HG02884 (cell line): ENCODE measurements around the gene DPY19L2.
"Not testable (repeated sequence)": the region's sequence is repeated elsewhere in the genome, so short reads cannot be mapped to it uniquely, and the experiment has no call there.

ENCODE experiments used
- ATAC-seq: cut with Tn5 transposase; IDR thresholded peaks from one replicate; pipeline ENCODE4 v1.9.1; 2021; ENCODE audit warnings: mild to moderate bottlenecking, moderate library complexity; ENCODE audit not compliant: unreplicated experiment

Gene DPY19L2

GRCh38 chr12:63668800-63669365 is 590 bp upstream of the DPY19L2 start:
- not testable (repeated sequence) for ATAC-seq

GRCh38 chr12:63663005-63663404 is 5.3 kb downstream of the DPY19L2 start:
- not testable (repeated sequence) for ATAC-seq

GRCh38 chr12:63658501-63658900 is 9.8 kb downstream of the DPY19L2 start:
- ATAC-seq = not testable (repeated sequence)

- ATAC-seq = not testable (repeated sequence)
Observed at GRCh38 chr12:63656407-63656806, 11.9 kb downstream of the DPY19L2 start.

- ATAC-seq = not testable (repeated sequence)
Observed at GRCh38 chr12:63655543-63656257, 12.6 kb downstream of the DPY19L2 start.

GRCh38 chr12:63654481-63654880 is 13.8 kb downstream of the DPY19L2 start:
- ATAC-seq = not testable (repeated sequence)

- not testable (repeated sequence) for ATAC-seq
Observed at GRCh38 chr12:63649517-63649916, 18.8 kb downstream of the DPY19L2 start.

- not testable (repeated sequence) for ATAC-seq
Observed at GRCh38 chr12:63643381-63644140, 24.7 kb downstream of the DPY19L2 start.

GRCh38 chr12:63624258-63624657 is 44.0 kb downstream of the DPY19L2 start:
- ATAC-seq = not testable (repeated sequence)

GRCh38 chr12:63615544-63615943 is 52.7 kb downstream of the DPY19L2 start:
- ATAC-seq = not testable (repeated sequence)

GRCh38 chr12:63611285-63611684 is 57.0 kb downstream of the DPY19L2 start:
- ATAC-seq = not testable (repeated sequence)

- not testable (repeated sequence) for ATAC-seq
Observed at GRCh38 chr12:63609281-63609680, 59.0 kb downstream of the DPY19L2 start.

- ATAC-seq = not testable (repeated sequence)
Observed at GRCh38 chr12:63604985-63605384, 63.3 kb downstream of the DPY19L2 start.

GRCh38 chr12:63594828-63595227 is 73.5 kb downstream of the DPY19L2 start:
- not testable (repeated sequence) for ATAC-seq

- not testable (repeated sequence) for ATAC-seq
Observed at GRCh38 chr12:63584426-63584825, 83.9 kb downstream of the DPY19L2 start.

- not testable (repeated sequence) for ATAC-seq
Observed at GRCh38 chr12:63583289-63583688, 85.0 kb downstream of the DPY19L2 start.

GRCh38 chr12:63577631-63578030 is 90.7 kb downstream of the DPY19L2 start:
- not testable (repeated sequence) for ATAC-seq

- not testable (repeated sequence) for ATAC-seq
Observed at GRCh38 chr12:63572038-63572437, 96.3 kb downstream of the DPY19L2 start.

- ATAC-seq = not testable (repeated sequence)
Observed at GRCh38 chr12:63558445-63558844, 109.8 kb downstream of the DPY19L2 start.

- ATAC-seq = not testable (repeated sequence)
Observed at GRCh38 chr12:63551397-63551796, 116.9 kb downstream of the DPY19L2 start.

- ATAC-seq = not testable (repeated sequence)
Observed at GRCh38 chr12:63549034-63549433, 119.3 kb downstream of the DPY19L2 start.
